Activated B cell treated with CpG ODN at 0.5 μM for 24 hours (primary cell): ENCODE data around the gene RCOR2. TPM values are rescaled to one million over a fixed set of nuclear protein-coding genes. Genes with fewer than 3 reads are reported as not detected.
A peak's percentile ranks its signal among the peaks of the same experiment; 100 is the strongest.

Experiments used
- ATAC-seq: fragments of 200-7000 bp; cut with Tn5 transposase; one replicate; pipeline ENCODE4 v1.10.0; 2021; ENCODE audit warnings: low read depth, mild to moderate bottlenecking, moderate library complexity
- CTCF ChIA-PET: fragments of 350-600 bp; sonication (Branson Sonifier 250); formaldehyde crosslinking; loops from one replicate; lab custom pipeline; 2021; ENCODE audit warnings: antibody characterized with exemption; lab: Charles Lee
- POLR2A ChIA-PET: fragments of 350-600 bp; sonication (Branson Sonifier 250); formaldehyde crosslinking; loops from one replicate; lab custom pipeline; 2021; ENCODE audit warnings: antibody characterized with exemption; lab: Charles Lee
- DNase-seq: peaks from one replicate; pipeline ENCODE4 v3.0.0; 2022
- H3K27ac Mint-ChIP-seq: one replicate; pipeline ENCODE4 v1.8.0; 2020; ENCODE audit warnings: mixed read lengths
- H3K27me3 Mint-ChIP-seq: one replicate; pipeline ENCODE4 v1.8.0; 2021; ENCODE audit warnings: mixed read lengths
- H3K36me3 Mint-ChIP-seq: one replicate; pipeline ENCODE4 v1.8.0; 2021; ENCODE audit warnings: low read depth, mixed read lengths
- H3K4me1 Mint-ChIP-seq: one replicate; pipeline ENCODE4 v1.8.0; 2021; ENCODE audit warnings: mixed read lengths
- H3K4me3 Mint-ChIP-seq: one replicate; pipeline ENCODE4 v1.8.0; 2020; ENCODE audit warnings: mild to moderate bottlenecking, mixed read lengths
- H3K9me3 Mint-ChIP-seq: one replicate; pipeline ENCODE4 v1.8.0; 2020; ENCODE audit warnings: mixed read lengths
- intact Hi-C: fragments of 100-400 bp; cut with micrococcal nuclease; formaldehyde crosslinking; loops from one replicate; pipeline ENCODE4 v1.15.1; 2024
- total RNA-seq: library from RNA; stranded (reverse); gene quantifications from 2 replicates; pipeline ENCODE4 v1.2.3, GENCODE V29; 2022
- TF ChIP-seq, protein P1 (sequence below): fragments of 200-600 bp; IDR thresholded peaks from one replicate; pipeline ENCODE4 v1.8.0; 2022; ENCODE audit warnings: antibody characterized with exemption, mild to moderate bottlenecking

RCOR2 gene
- total RNA-seq, 1 donor from 2014 or later: not detected

DNA sequence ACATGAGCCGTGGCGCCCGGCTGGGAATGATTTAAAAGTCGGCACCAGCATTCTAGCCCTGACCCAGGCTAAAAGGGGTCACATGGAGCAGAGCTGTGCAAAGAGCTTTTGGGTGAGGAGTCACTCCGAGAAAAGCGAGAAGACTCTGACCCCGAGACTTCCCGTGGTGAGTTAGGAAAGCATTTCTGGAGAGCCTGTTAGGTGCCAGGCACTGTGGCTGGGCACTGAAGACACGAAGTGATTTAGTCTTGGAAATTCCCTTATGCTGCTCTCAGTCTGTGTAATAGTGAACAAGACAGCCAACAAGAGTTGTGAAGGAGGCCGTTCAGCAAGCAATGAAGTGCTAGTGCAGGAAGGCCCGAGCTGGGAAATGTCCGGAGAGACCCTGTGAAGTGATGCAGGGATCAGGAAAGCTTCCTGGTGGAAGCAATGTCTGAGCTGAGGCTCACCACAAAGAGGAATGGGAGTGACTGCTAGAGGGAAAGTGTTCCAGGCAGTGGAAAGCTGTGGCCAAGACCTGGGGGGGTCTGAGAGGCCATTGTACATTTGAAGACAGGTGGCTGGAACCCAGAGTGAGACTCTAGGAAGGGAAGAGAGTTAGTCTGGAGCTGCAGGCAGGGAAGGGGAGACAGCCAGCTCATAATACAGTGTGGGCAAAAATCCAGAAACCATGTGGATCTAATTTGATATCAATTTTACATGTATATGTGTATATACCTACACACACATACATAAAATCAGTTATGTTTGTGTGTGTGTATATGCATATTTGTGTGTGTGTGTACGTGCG, 46.4 kb downstream of the RCOR2 start:
- Mint-ChIP-seq H3K36me3 (peaks cover 53% of the 10 kb centered on the region), H3K27me3 (no peaks in the 10 kb centered on the region), H3K9me3 (no peaks in the 10 kb centered on the region), H3K27ac (peak overlapping the region; percentile 76), H3K4me3 (no peak overlapping the region), H3K4me1 (peaks cover 79% of the 10 kb centered on the region)
- TF ChIP-seq, protein P1, sequence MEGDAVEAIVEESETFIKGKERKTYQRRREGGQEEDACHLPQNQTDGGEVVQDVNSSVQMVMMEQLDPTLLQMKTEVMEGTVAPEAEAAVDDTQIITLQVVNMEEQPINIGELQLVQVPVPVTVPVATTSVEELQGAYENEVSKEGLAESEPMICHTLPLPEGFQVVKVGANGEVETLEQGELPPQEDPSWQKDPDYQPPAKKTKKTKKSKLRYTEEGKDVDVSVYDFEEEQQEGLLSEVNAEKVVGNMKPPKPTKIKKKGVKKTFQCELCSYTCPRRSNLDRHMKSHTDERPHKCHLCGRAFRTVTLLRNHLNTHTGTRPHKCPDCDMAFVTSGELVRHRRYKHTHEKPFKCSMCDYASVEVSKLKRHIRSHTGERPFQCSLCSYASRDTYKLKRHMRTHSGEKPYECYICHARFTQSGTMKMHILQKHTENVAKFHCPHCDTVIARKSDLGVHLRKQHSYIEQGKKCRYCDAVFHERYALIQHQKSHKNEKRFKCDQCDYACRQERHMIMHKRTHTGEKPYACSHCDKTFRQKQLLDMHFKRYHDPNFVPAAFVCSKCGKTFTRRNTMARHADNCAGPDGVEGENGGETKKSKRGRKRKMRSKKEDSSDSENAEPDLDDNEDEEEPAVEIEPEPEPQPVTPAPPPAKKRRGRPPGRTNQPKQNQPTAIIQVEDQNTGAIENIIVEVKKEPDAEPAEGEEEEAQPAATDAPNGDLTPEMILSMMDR: no peak
- intact Hi-C loops: loop anchor here (5.0 kb wide), 1 partner anchor 33 kb away; the partner anchor contains the start of gene MARK2
- ChIA-PET CTCF (no interaction called here), POLR2A (no interaction called here)
- no peak for ATAC-seq
- DNase-seq: no peak

- DNase-seq (no peak), ATAC-seq (no peak)
- H3K27me3 Mint-ChIP-seq: no peaks in the 10 kb centered on the region
- ChIA-PET POLR2A (interaction anchor here (1.5 kb wide), 1 partner anchor 18 kb away, joined by 3 read pairs; no protein-coding TSS in a partner anchor), CTCF (no interaction called here)
- peaks cover 54% of the 10 kb centered on the region for H3K36me3 Mint-ChIP-seq
- intact Hi-C loops: loop anchor here (5.0 kb wide), 1 partner anchor 32 kb away; the partner anchor contains the start of gene MARK2
- TF ChIP-seq, protein P1: no peak
- H3K4me1 Mint-ChIP-seq: peaks cover 81% of the 10 kb centered on the region
- peak overlapping the region; percentile 76 for H3K27ac Mint-ChIP-seq
- no peaks in the 10 kb centered on the region for H3K9me3 Mint-ChIP-seq
- no peak overlapping the region for H3K4me3 Mint-ChIP-seq
Observed at GRCh38 chr11:63869683-63870082, 47.3 kb downstream of the RCOR2 start.

DNA sequence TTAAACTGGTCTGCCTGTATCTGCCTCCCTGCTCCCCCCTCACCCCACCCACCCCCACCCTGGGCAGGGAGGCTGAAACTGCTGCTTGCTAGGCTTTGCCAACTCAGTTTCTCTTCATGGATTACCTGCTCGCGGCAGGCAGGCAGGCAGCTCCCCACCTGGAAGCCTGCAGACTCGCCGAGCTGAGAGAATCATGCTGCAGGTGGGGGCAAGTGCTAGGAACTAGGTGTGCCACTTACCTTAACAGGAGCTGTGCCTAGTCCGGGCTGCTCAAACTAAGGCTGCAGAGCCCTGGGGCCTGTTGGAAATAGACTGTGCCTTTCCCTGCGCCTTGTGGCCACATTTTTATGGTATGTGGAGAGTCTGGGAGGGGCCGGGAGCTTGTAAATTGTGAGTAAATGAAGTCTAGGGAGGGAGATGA, 47.8 kb downstream of the RCOR2 start:
- CTCF ChIA-PET: no interaction called here
- intact Hi-C loops: no loop called here
- Mint-ChIP-seq H3K36me3 (peaks cover 49% of the 10 kb centered on the region), H3K4me1 (peaks cover 77% of the 10 kb centered on the region), H3K4me3 (no peak overlapping the region), H3K27ac (peak overlapping the region; percentile 76), H3K27me3 (no peaks in the 10 kb centered on the region), H3K9me3 (no peaks in the 10 kb centered on the region)
- POLR2A ChIA-PET: interaction anchor here (1.5 kb wide), 1 partner anchor 18 kb away, joined by 3 read pairs; no protein-coding TSS in a partner anchor
- DNase-seq (no peak), ATAC-seq (no peak)
- TF ChIP-seq, protein P1: no peak

DNA sequence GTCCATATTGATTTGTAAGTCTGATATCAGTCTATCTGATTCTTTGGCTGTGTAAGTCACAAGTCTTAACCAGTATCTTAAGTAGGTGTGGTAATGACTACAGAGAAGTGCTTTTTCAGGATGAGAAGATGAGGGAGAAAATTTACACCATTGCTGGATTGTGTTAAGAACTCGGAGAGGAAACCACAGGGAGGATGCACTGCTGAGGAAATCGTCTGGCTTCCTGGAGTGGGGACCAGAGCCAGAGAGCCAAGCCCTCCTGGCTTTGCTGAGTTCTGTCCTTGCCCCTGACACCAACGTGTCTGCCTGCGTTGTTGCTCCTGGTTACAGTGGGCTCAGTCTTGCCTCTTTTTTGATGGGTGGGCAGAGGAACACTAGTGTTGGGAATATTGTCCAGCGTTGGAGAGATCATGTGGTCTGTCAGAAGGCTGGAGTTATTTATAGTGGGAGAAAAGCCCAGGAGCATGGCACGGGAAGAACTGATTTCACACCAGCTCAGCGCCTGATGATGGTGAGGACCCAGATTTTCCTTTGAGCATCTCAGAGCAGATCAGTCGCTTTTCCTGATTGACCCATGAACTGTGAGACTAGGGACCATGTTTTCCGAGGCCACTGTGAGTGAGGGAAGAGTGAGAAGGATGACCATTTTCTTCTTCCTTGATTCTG, 48.4 kb downstream of the RCOR2 start:
- Mint-ChIP-seq H3K36me3 (peaks cover 47% of the 10 kb centered on the region), H3K9me3 (no peaks in the 10 kb centered on the region), H3K27me3 (no peaks in the 10 kb centered on the region), H3K4me1 (peaks cover 73% of the 10 kb centered on the region), H3K4me3 (no peak overlapping the region), H3K27ac (peak overlapping the region; percentile 32)
- ChIA-PET CTCF (no interaction called here), POLR2A (interaction anchor here (1.5 kb wide), 1 partner anchor 19 kb away, joined by 3 read pairs; no protein-coding TSS in a partner anchor)
- ATAC-seq (no peak), DNase-seq (no peak)
- TF ChIP-seq, protein P1: no peak
- intact Hi-C loops: no loop called here

- ATAC-seq: no peak
- no peak for DNase-seq
- H3K9me3 Mint-ChIP-seq: no peaks in the 10 kb centered on the region
- ChIA-PET POLR2A (no interaction called here), CTCF (no interaction called here)
- no peak overlapping the region for H3K4me3 Mint-ChIP-seq
- H3K27ac Mint-ChIP-seq: no peak overlapping the region
- peaks cover 48% of the 10 kb centered on the region for H3K36me3 Mint-ChIP-seq
- H3K27me3 Mint-ChIP-seq: no peaks in the 10 kb centered on the region
- intact Hi-C loops: no loop called here
- TF ChIP-seq, protein P1: no peak
- H3K4me1 Mint-ChIP-seq: peaks cover 73% of the 10 kb centered on the region
Observed at GRCh38 chr11:63867511-63867910, 49.5 kb downstream of the RCOR2 start.
